GM19240 (cell line): ENCODE results near the gene HSD17B4.
A peak's percentile ranks its signal among the peaks of the same experiment; 100 is the strongest.
"Not testable (repeated sequence)": the region's sequence is repeated elsewhere in the genome, so short reads cannot be mapped to it uniquely, and the experiment has no call there.

ENCODE experiments used
- DNase-seq: peaks from one replicate; pipeline ENCODE4 v3.0.0; 2011; ENCODE audit warnings: low spot score; ENCODE audit not compliant: insufficient read length

The HSD17B4 gene

GRCh38 chr5:119478781-119479180 is 26.5 kb downstream of the HSD17B4 start:
- no peak for DNase-seq

GRCh38 chr5:119480629-119481028 is 28.3 kb downstream of the HSD17B4 start:
- not testable (repeated sequence) for DNase-seq

GRCh38 chr5:119483155-119483554 is 30.9 kb downstream of the HSD17B4 start:
- DNase-seq: no peak

- no peak for DNase-seq
Observed at GRCh38 chr5:119484884-119485283, 32.6 kb downstream of the HSD17B4 start.

GRCh38 chr5:119501671-119502179 is 49.4 kb downstream of the HSD17B4 start:
- DNase-seq: no peak

- DNase-seq: not testable (repeated sequence)
Observed at GRCh38 chr5:119503939-119504338, 51.6 kb downstream of the HSD17B4 start.

- DNase-seq: no peak
Observed at GRCh38 chr5:119512277-119512676, 60.0 kb downstream of the HSD17B4 start.

- DNase-seq: no peak
Observed at GRCh38 chr5:119515192-119515591, 62.9 kb downstream of the HSD17B4 start.

GRCh38 chr5:119517115-119517514 is 64.8 kb downstream of the HSD17B4 start:
- DNase-seq: not testable (repeated sequence)

GRCh38 chr5:119521232-119521631 is 68.9 kb downstream of the HSD17B4 start:
- no peak for DNase-seq

GRCh38 chr5:119522841-119523240 is 70.5 kb downstream of the HSD17B4 start:
- no peak for DNase-seq

- DNase-seq: no peak
Observed at GRCh38 chr5:119524485-119524884, 72.2 kb downstream of the HSD17B4 start.

GRCh38 chr5:119527351-119527750 is 75.1 kb downstream of the HSD17B4 start:
- DNase-seq: no peak

GRCh38 chr5:119529811-119530210 is 77.5 kb downstream of the HSD17B4 start:
- DNase-seq: no peak

- no peak for DNase-seq
Observed at GRCh38 chr5:119532637-119533036, 80.3 kb downstream of the HSD17B4 start.

- DNase-seq: peak; percentile 9
Observed at GRCh38 chr5:119537704-119538103, 85.4 kb downstream of the HSD17B4 start.

GRCh38 chr5:119541716-119542115 is 89.4 kb downstream of the HSD17B4 start:
- DNase-seq: no peak

- DNase-seq: no peak
Observed at GRCh38 chr5:119551819-119552218, 99.5 kb downstream of the HSD17B4 start.

- DNase-seq: no peak
Observed at GRCh38 chr5:119554597-119554996, 102.3 kb downstream of the HSD17B4 start.

GRCh38 chr5:119570910-119571309 is 118.6 kb downstream of the HSD17B4 start:
- DNase-seq: no peak

- peak; percentile 4 for DNase-seq
Observed at GRCh38 chr5:119578937-119579336, 126.6 kb downstream of the HSD17B4 start.

GRCh38 chr5:119582987-119583386 is 130.7 kb downstream of the HSD17B4 start:
- no peak for DNase-seq

GRCh38 chr5:119583684-119584083 is 131.4 kb downstream of the HSD17B4 start:
- no peak for DNase-seq
